ENCODE data around the gene PRF1. TPM values are rescaled to one million over a fixed set of nuclear protein-coding genes. Genes with fewer than 3 reads are reported as not detected.

PRF1 gene
- total and polyA plus RNA-seq, 2 experiments from 2014 or later, result 0.13 TPM; not detected in 1

- TF ChIP-seq ZNF462 (CRISPR knock-in tag; IDR thresholded peaks at IDR 0.05) (no peak), REST (IDR thresholded peaks at IDR 0.05; ENCODE audit: unreplicated experiment) (no peak), EZH2 (IDR thresholded peaks at IDR 0.05; ENCODE audit: low read depth, unreplicated experiment) (no peak), ZNF114 (CRISPR knock-in tag; IDR thresholded peaks at IDR 0.05) (no peak), ZNF331 (CRISPR knock-in tag; IDR thresholded peaks at IDR 0.05; ENCODE audit: low read depth) (no peak), JUNB (IDR thresholded peaks at IDR 0.05; ENCODE audit: unreplicated experiment) (no peak)
These were observed 19.1 kb upstream of the PRF1 start (continued) for GRCh38 chr10:70621503-70622078.
